ENCODE data around the gene CELF1. TPM values are rescaled to one million over a fixed set of nuclear protein-coding genes. Genes with fewer than 3 reads are reported as not detected.

Gene CELF1
- polyA plus RNA-seq (ENCODE audit: insufficient read length) = 71.5 TPM

DNA sequence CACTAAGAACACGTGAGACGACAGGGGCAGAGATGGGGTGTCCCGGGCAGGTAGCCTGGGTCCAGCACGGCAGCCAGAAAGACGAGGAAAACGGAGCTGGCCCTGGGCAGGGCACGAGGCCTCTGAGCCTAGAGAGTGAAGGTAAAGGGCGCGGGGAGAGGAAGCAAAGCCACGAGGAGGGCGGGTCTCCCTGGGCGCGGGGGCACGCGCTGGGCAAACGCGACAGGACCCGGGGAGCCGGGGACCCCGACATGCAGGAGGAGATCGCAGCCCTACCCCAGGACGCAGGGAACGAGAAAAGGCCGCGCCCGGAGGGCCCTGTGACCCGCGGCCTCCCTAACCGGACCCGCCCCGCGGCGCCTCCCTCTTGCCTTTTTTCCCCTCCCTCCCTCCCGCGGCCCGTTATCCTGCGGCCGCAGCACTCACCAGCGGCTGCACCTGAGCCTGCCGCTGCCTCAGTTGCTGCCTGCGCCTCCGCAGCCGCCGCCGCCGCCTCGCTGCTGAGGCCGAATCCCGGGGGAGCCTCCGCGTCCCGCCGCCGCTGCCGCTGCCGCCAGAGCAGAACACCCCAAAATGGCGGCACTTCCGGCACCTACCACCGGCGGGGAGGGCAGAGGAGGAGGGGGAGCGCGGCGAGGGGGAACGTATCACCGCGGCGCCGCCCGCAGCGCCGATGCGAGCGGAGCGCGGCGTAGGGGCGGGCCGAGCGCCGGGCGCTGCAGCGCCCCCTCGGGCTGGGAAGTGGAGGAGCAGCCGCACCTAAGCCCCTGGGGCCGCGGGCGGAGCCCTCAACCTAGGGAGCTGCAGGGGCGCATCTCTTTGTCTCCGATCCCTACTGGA is at the start of gene CELF1:
CELF1 (minus strand) TSS at position 567 of the 840 bp plus-strand sequence. CDS start 53,609 bp downstream, outside the sequence.
- peak; percentile 93 for DNase-seq

DNA sequence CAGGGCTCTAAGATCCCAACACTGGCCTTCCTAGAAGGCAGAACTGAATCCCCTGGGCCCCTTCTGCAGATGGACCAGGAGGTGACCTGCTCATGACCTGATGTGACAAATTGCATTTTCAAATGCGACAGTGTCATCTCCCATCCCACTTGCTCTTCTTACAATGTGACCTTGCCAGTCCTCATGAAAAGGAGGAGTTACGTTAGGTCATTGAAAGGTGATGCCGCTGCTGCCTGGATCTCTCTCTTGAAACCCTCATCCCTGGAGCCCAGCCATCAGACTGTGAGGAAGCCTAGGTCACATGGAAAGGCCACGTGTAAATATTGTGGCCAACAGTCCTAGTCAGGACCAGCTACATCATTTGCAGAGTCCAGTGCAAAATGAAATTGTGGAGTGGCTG is 47.0 kb upstream of the CELF1 start:
- no peak for DNase-seq

- no peak for DNase-seq
Measured at GRCh38 chr11:47595967-47596366, 43.0 kb upstream of the CELF1 start.

DNA sequence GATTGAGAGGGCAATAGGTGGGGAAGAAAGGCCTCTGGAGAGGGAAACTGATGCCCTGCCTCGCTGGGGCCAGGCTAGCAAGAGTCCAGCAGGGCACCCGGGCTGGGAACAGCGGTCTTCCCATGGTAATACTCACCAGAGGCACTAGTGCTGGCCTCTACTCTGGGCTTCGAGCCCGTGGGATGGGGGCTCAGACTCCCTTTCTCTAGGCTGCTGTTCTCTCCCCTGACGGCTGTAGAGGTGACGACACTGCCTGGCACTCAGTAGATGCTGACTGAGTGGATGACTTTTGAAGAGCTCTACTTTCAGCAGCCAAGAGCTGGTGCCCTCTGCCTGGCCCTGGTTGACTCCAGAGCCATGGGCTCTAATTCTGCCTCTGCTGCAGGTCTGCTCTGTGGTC is 42.1 kb upstream of the CELF1 start:
- DNase-seq = no peak

DNA sequence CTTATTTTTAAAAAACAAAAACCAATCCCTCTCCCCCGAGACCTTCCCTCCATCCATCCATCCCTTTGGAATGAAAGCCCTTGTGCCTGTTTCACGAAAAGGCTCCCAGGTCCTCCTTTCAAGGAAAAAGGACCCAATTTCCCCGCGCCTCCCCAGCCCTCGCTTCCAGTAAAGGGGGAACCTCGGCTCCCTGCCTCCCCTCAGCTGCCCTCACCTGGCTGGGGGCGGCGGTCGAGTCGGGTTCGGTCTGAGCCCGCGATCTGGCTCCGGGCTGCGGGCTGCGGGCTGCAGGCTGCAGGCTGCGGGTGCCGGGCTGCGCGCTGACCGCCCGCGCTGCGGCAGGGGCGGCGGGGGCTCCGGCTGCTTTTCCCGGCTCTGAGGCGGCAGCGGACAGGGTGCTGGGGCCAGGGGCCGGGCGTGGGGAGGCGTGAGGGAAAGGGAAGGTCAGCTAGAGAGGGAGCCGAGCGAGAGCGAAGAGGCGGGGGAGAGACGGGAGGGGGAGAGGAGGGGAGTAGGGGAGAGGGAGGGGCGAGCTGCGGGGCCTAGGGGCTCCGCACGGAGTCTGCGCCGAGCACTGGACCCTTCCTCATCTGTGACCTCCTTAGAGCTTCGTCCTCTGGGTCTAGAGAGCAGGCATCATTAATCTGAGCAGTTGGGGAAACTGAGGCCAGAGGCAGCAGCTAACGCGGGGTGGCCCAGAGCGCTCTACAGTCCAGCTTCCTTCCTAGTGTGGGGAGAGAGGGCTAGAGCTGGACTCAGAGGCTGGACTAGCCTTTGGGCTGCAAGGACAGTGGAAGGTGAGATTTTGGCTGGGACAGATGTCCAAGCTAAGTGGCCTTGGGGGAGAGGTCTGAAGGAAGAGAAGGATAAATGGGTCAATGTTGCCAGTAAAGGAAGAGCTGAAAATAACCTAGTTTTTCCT is 41.3 kb upstream of the CELF1 start, which contains the start of gene C1QTNF4:
C1QTNF4 (minus strand) TSS at position 478 of the 922 bp plus-strand sequence. CDS start 3,601 bp downstream, outside the sequence.
- DNase-seq = no peak

- DNase-seq = no peak
Measured at GRCh38 chr11:47593492-47593933, 40.6 kb upstream of the CELF1 start.

GRCh38 chr11:47592970-47593369 is 40.0 kb upstream of the CELF1 start:
- no peak for DNase-seq

GRCh38 chr11:47592251-47592650 is 39.3 kb upstream of the CELF1 start:
- no peak for DNase-seq

- no peak for DNase-seq
Measured at GRCh38 chr11:47591764-47592163, 38.8 kb upstream of the CELF1 start.

GRCh38 chr11:47589977-47590861 is 37.3 kb upstream of the CELF1 start:
- DNase-seq = peak; percentile 87

GRCh38 chr11:47589584-47589976 is 36.6 kb upstream of the CELF1 start:
- no peak for DNase-seq

DNA sequence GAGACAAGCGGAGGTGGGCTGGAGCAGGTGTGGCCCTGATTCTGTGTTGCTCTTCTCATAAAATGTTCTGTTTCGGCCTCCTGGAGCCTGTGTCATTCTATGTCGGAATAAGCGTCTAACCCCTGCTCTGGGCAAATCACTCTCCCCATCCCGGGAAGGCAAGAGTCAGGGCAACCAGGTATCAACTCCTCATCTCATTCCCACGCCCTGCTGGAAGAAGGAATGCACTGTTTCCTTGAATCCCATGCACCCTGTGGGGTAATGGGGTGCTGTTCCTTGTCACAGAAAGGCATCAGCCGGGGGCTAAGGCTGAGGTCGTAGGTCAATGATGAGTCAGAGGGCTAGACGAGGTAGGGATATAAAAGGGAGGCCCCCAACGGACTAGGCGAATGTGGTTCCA is 36.2 kb upstream of the CELF1 start:
- no peak for DNase-seq

- DNase-seq = no peak
Measured at GRCh38 chr11:47587723-47588326, 34.9 kb upstream of the CELF1 start.

- DNase-seq = no peak
Measured at GRCh38 chr11:47587039-47587716, 34.2 kb upstream of the CELF1 start.

DNA sequence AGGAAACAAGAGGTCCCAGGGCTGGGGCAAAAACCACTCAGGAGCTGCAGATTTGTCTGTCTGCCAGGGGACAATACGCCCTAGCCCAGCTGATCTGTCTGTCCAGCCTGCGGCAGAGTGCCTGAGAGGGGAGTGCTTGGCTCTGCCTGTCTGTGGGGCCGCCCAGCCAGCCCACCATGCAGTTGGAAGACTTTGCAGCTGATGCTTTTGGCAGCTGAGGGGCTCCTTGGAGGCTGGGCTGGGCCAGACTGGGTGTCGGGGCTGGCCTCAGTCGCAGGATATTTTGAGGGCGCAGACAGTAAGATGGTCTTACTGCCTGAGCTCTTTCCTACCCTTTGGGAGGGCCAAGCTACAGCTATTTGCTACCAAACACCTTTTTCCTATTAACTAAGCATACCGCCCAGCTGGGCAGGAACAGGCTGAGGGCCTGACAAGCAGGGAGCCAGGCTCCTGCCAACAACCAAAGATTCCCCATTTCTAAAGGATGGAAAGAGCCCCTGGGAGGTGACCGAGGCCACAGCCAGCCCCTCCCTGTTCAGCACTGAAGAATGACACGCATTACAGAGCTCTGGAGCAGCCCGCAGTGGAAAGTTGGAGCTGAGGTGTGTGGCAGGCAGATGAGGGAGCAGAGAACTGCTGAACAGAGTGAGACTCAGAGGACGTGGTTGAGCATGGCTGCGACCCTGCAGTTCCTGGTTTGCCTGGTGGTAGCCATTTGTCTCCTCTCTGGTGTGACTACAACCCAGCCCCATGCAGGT is 33.3 kb upstream of the CELF1 start, which contains the start of gene FAM180B:
FAM180B (plus strand) TSS at position 581 of the 758 bp plus-strand sequence; CDS start at position 672, 91 bp downstream.
- DNase-seq = peak; percentile 70

GRCh38 chr11:47583844-47584243 is 30.9 kb upstream of the CELF1 start:
- DNase-seq = no peak

DNA sequence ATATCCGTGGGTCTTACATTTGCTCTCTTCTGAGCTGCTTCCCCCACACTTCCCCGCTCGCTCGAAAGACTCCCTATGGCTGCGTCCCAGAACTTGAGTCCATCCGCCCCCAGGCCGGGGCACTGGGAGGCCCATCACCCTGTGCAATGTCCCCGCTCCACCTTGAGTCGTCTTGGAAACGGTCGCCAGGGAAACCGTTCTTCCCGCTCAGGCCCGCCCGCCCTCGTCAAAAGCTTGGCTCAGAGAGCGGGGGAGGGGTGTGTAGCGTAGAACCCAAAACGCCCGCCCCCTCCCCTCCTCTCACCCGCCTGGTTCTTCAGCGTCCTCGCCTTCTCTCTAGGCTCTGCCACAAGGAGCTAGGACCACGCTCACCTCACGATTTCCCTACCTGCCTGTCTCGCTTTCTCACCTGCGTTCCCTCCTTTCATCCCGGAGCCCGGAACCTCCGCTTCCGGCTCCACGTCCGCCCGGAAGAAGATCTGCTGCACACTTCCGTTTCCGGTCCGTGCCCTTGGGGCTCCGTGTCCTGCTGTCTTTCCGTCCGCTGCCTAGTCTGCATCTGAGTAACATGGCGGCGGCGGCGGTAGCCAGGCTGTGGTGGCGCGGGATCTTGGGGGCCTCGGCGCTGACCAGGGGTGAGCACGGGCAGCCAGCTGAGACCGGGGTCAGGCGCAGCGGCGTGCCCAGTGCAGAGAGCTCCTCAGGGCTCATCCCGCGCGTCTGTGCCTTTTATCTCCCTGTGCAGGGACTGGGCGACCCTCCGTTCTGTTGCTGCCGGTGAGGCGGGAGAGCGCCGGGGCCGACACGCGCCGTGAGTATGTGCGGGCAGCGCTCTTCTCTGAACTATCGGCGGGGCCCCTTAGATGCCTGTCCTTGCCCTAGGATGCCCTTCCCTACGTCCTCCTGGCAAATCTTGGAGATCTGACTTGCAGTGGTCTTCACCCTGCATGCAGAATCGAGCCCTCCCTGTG is 25.9 kb upstream of the CELF1 start, which contains the start of the genes KBTBD4 and NDUFS3:
KBTBD4 (minus strand) TSS at position 447 of the 971 bp plus-strand sequence; CDS start at position 428, 19 bp downstream.
NDUFS3 (plus strand) TSS at position 551 of the 971 bp plus-strand sequence; CDS start at position 569, 18 bp downstream.
- DNase-seq = peak; percentile 93

DNA sequence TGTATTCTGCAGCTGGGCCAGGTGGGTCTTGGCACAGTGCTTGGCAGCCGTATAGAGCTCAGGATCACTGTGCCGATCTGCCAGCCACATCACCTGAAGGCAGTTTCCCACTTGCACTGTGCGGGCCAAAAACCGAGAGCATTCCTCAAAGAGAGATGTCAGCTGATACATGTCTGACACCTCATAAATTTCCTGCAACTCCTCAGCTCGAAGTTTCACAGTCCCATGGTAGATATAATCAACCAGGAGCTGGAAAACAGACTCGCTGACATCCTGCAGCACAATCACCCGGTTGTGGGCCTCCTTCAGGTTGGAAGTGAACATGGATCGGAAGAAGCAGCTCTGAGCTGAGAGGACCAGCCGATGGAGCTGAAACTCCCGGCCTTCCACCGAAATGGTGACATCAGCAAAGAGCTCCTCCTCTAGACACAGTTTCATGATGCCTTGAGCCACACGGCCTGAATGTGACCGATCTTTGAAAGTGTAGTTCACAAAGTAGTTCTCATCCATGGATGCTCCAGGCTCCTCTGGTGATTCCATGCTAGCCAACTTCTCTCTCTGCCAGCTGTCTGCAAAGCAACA is 24.6 kb upstream of the CELF1 start:
- DNase-seq = no peak
